HG02852 (cell line): Measurements from ENCODE around the gene NOM1.

ENCODE experiments used
- ATAC-seq: cut with Tn5 transposase; IDR thresholded peaks from one replicate; pipeline ENCODE4 v1.9.1; 2021; ENCODE audit warnings: mild to moderate bottlenecking, moderate library complexity; ENCODE audit not compliant: unreplicated experiment

Gene NOM1

DNA sequence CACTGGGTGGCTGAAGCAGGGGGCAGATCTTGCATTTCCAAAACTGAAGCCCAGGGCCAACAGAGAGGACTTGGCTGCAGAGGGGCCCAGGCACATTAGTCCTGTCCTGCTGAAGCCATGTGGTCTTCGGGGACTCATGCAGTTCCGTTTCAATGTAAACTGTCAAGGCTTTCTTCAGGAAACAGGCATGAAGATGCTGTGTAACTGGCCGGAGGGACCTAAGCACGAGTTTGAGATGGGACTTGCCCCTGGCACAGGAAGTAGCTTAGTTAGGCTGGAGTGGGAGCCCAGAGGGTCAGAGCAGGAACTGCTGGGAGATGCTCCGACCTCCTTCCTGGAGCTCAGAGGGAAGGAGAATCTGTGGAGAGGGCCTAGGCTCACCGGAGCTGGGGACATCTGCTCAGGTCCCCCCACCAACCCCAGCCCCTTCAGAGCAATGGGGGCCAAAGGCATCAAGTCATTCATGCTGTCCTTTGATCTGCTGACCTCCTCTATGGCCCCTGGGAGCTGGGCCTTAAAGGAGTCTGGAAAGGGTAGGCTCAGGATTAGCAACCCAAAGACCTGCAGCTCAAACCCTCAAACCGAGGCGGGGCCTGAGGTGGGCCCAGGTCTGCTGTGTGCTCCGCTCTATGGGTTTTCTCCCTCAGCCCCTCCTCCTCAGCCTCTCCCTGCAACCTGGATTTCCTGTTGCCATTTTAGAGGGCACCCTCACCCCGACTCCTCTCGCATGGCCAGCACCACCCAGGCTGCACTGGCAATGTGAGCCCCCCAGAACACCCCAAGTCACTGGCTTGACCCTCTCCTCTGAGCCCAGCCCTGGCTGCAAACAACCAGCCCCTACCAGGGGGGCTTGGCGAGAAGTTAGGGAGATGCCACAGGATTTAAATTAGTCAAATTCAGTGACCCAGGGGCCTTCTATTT is 65.4 kb downstream of the NOM1 start:
- no peak for ATAC-seq

DNA sequence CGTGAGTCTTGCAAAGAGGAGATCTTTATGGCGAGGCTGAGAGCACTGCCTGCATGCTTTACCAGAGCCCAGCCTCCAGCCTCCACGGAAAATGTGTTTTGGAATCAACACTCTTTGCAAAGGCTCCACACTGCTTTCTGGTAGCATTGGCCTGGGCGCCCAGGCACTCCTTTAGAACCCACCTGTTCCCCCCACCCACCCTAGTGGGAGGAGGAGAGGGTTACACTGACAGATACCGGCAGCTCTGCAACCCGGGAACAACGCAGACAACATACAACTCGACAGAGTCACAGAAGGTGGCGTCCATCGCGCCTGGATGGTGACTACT is 66.5 kb downstream of the NOM1 start:
- no peak for ATAC-seq

DNA sequence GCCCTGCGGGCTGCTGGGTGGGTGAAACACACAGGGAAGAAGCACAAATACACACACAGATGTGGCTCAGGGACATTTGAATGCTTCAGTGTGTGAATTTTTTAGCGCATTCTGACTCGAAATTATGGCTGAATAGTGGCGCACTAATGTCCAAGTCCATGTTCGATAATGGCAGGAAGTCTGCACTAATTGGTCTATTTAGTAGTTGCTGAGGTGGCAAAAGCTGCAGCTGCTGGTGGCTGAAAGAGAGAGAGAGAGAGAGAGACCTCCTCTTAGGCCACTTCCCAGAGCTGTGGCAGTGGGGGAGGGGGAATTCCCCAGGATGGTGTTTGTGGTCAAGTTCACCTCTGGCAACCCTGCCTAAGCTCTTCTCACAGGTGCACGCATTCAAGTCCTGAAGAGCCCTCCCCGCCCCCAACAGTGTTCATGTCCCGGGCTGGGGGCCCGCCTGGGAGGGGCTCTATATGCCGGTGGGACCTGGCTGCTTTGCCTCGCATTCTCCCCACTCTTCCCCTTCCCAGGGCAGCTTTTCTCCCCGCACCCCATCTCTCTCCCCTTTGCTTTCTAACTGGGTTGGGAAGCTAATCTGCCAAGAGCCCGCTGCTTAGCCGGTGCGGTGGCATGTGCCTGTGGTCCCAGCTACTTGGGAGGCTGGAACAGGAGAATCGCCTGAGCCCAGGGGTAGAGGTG is 67.0 kb downstream of the NOM1 start:
- ATAC-seq = peak; percentile 71

DNA sequence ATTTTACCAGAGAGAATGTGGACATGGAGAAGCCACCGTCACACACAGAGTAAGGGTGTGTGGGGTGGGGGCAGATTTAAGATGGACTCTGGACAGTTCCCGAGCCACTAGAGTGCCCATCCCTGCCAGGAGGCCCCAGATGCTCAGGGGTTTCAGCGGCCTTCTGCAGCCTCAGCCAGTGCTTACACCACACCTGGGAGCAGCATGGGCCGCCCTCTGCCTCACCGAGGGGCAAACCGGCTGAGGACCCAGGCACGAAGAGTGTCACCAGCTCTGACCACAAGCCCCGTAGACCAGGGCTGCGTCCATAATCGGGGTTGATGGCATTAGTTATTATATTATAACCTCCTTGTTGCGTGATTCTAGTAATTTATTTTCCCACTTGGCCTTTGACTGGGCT is 67.6 kb downstream of the NOM1 start:
- ATAC-seq = no peak

DNA sequence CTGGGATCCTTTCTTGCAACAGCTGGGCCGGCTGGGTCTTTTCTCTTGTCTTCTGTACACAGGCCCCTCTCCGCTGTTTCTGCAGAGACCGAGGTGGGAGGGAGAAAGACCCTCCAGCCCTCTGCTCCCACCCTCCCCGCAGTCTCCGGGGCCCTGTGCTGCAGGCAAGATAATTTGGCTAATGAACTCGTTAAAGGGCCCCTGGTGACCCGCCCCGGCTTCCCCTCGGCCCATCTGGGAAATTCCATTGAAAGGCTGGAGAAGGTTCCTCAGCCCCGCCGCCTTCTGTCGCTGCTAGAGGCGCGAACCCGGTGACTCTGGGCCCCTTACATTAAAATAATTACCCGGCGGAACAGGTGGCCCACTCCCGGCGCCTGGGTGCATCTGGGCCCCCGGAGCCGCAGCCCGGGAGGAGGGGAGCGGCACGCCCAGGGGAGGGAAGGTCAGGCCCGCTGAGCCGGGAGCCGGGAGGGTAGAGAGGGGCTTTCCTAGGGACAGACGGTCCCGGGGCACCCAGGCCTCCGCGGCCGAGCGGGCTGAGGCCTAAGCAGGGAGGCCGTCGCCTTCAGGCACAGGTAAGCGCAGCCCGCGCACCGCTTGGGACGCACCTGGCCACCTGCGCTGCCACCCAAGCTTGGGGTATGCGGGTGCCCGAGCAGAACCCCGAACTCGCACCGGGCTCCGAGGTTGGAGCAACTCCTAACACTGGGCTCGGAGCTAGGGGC is 68.3 kb downstream of the NOM1 start:
- no peak for ATAC-seq

DNA sequence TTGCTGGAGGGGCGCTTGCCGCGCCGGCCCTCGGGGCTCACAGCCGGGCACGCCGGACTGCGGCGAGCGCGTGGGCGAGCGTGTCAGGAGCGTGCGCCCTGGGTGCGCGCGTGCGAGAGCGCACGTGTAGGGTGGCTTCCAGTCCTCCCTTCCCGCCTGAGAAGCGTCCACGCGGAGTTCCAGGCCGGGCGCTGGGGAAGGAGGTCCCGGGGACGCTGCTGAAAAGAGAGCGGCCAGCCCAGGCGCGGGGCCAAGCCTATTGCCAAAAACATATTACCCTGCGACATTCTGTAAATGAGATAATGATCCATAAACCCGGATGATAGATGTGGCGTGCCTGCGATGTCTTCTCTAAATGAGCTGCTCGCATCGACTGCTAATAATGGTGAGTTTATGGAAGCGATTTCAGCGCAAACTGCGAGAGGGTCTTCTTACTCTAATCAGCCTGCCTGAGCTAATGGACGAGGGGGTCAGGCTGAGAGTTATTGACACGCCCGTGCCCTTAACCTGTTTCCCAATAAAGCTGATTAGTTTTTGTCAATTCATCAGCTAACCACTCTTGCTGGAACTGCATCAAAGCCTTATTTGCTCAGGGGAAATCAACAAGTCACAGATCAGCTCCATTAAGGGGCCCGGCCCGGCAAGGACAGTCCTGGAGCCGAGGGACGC is 69.0 kb downstream of the NOM1 start:
- no peak for ATAC-seq

DNA sequence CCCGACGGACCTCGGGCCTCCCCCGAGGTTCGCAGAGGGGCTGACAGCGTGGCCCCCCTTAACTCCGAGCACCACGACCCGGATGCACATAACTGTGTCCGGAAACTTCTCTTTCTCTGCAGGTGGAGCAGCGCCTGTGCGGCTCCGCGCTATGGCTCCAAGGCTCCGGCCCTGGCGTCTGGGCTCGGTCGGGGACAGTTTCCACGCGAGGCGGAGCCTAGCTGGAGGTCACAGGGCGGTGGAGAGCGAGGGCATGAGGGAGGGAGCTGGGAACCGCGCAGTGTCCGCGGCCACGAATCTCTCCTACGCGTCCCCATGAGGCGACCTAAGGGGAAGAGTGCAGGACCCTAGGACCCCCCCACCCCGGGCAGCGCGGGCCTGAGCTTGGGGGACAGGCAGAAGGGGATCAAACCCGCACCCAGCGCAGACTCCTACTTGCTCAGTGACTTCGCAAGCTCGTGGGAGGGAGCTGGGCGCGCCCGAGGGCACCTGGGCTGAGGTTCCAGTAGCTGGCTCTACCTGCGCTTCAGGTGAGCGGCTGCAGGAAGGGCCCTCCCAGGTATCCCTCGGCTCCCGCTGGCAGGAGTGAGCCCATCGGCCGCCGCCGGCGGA is 69.6 kb downstream of the NOM1 start:
- ATAC-seq = no peak

DNA sequence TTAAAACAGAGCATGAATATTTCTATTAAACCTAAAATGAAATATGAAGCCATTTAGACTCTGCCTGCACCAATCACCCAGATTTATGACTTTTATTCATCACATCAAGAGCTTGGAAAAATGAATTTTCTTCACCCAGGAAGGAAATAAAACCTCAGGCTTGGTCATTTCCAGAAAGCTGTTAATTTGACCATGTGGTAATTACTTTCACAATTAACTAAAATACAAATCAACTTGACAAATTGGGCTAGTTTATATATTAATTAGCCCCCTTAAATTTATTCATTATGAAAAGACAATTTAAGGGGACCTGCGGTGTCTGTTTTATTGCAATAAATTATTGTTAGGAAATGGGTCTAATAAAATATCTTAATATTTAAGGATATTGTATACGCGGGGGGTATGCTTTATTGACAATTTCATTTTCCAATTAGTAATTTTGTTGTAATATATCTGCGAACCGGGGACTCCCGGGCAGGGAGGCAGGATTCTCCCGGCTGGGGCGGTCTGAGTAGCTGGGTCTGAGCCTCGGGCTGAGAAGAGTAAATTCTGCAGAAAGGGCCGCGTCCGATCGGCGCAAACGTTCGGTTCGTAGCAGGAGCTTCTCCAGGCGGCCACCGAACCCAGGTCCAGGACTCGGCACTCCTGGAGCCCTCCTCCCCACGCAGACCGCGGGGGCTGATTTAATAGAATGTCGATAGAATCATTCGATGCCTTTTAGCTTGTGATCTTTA is 70.4 kb downstream of the NOM1 start:
- ATAC-seq = no peak

DNA sequence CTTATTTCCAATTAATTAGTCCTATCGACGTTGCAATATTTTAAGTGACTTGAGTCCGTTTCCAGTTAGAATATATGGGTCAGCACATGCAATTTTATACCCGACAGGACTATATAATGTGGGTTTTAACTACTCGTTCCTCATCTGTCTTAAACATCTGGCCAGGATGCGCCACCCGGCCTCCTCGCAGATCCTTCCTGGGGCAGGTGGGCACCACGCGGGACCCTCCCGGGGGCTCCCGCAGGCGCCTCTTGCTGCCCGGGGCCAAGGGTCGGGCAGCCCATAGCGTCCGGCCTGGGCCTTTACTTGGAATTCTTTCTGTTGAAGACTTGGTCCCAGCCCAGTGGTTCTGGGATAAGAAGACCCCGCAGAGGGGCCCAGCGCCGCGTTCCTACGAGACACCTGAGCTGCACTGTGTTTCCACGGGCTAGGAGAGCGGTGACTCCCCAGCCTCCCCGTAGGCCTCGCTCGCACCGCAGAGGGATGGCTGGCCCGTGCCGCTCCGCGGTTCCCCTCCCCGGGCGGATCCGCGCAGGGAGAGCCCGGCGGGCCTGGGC is 71.1 kb downstream of the NOM1 start:
- ATAC-seq = no peak

DNA sequence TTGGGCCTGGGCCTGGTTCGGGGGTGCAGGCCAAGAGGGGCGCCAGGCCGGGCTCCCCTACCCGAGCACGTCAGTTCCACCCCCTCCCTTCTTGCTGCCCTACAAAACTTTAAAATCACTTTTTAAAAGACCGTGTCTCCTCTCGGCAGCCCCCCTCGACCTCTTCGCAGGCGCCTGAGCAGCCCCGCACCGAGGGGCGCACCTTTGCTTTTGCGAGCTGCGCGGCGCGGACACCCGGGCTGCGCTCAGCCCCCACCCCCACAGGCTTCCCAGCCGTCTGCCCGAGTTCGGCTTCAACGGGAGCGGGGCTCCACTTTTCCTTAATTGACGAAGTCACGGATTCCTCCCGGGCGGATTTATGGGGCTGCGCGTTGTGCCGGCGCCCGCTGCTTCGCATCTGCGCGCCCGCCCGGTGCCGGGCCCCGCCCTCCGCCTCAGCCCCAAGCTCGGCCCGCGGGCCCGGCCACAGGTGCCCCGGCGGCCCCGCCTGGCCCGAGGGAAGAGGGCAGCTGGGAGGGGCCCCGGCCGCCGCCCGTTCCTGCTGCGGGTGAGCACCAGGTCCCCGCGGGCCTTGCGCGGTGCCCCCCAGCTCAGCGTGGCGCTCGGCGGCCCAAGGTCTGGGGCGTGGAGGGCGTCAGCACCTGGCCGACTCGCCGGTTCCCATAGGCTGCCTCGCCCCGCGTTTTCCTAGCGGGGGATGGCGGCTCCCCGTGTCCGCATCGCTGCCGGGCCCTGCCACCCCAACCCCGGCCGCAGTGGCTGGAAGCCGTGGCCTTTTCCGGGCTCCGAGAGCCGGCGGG is 71.8 kb downstream of the NOM1 start:
- no peak for ATAC-seq

DNA sequence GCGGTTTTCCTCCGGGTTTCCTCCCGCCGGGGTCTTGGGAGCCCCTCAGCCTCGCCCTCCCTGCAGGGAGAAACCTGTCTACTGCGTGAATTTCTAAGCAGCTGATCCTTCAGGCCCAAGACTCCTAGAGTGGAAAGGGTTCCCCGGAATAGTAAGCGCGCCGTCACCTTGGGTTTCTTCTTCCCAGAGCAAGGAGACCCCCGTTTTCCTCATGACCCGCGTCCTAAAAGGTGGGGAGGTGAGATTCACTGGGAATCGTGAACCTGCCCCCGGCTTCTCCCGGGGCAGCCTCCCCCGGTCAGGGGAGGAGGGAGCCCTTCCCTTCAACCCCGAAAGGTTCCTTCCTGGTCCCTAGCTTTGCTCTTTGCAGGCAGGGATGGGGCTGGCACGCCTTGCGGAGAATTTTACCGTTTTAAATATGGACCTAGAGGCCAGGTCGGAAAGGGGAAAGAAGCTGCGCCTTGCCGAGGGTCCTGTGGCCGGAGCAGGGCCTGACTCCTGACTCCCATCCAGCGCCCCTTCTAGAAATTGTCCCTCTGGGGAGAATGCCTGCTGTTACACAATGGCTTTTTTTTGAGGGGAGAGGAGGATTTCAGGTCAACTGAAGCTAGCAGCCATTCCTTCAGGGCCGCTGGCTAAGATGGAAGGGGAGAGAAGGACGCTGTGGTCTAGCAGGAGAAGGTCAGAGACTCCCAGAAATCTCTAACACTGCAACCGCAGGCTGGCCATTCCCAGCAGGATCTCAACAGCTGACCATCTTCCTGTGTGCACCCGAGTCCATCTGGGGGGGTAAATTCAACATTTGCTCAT is 72.6 kb downstream of the NOM1 start:
- ATAC-seq = no peak
